Tibial nerve (tissue), 4 donors: Measurements from ENCODE around the gene TNKS1BP1. TPM values are rescaled to one million over a fixed set of nuclear protein-coding genes. Genes with fewer than 3 reads are reported as not detected.

ENCODE experiments used
- DNase-seq, 2 donors: peaks; one replicate each; pipeline ENCODE4 v3.0.0-alpha.2; 2019; ENCODE audit warnings: low spot score in 2 of 2
- H3K27ac ChIP-seq, 4 donors: fragments of 200-600 bp; sonication (generic) in 3 of 4; one replicate each; pipeline ENCODE4 v1.5.1; 2017 to 2019; ENCODE audit warnings: mild to moderate bottlenecking in 1 of 4
- H3K27me3 ChIP-seq, 2 donors: fragments of 200-600 bp; sonication (generic) in 1 of 2; one replicate each; pipeline versions ENCODE4 v1.5.1 to v1.6.0; 2017 to 2019
- H3K36me3 ChIP-seq, 3 donors: fragments of 200-600 bp; sonication (generic); one replicate each; pipeline ENCODE4 v1.5.1; 2018 to 2019
- H3K4me1 ChIP-seq, 4 donors: fragments of 200-600 bp; sonication (generic) in 3 of 4; one replicate each; pipeline ENCODE4 v1.5.1; 2017 to 2019
- H3K4me3 ChIP-seq, 4 donors: fragments of 200-600 bp; sonication (generic) in 3 of 4; one replicate each; pipeline ENCODE4 v1.5.1; 2017 to 2019; ENCODE audit warnings: mild to moderate bottlenecking in 1 of 4, moderate library complexity in 1 of 4
- H3K9me3 ChIP-seq, 4 donors: fragments of 200-600 bp; sonication (generic) in 3 of 4; one replicate each; pipeline ENCODE4 v1.5.1; 2017 to 2019
- EP300 ChIP-seq, 2 donors: sonication (generic); formaldehyde crosslinking; IDR thresholded peaks; one replicate each; pipeline ENCODE4 v1.6.1; 2017; ENCODE audit warnings: antibody characterized with exemption in 2 of 2, mild to moderate bottlenecking in 1 of 2
- POLR2A ChIP-seq, 2 donors: fragments of 450-650 bp; IDR thresholded peaks; one replicate each; pipeline ENCODE4 v1.6.1; 2017; ENCODE audit warnings: antibody characterized with exemption in 2 of 2, mild to moderate bottlenecking in 2 of 2, moderate library complexity in 2 of 2
- WGBS, 2 donors: methylation state at CpG; one replicate each; pipeline ENCODE4 v1.1.5; 2018; 5-methylcytosine and 5-hydroxymethylcytosine counted together
- total RNA-seq, 4 donors: library from RNA; depleted of rRNA; stranded (reverse); fragments of >200 nt; gene quantifications; one replicate each; pipeline ENCODE4 v1.1.0, GENCODE V29; 2016
- TF ChIP-seq, protein P1 (sequence below), 5 experiments: fragments of 200-600 bp in 3 of 5; fragments of 450-650 bp in 2 of 5; sonication (generic) in 3 of 5; IDR thresholded peaks; one replicate each; pipeline ENCODE4 v1.5.1; 2016 to 2019; ENCODE audit warnings: antibody characterized with exemption in 5 of 5, mild to moderate bottlenecking in 3 of 5, moderate library complexity in 2 of 5

TNKS1BP1 gene
- total RNA-seq, 4 donors from 2014 or later = 147 to 238 (median 204) TPM

DNA sequence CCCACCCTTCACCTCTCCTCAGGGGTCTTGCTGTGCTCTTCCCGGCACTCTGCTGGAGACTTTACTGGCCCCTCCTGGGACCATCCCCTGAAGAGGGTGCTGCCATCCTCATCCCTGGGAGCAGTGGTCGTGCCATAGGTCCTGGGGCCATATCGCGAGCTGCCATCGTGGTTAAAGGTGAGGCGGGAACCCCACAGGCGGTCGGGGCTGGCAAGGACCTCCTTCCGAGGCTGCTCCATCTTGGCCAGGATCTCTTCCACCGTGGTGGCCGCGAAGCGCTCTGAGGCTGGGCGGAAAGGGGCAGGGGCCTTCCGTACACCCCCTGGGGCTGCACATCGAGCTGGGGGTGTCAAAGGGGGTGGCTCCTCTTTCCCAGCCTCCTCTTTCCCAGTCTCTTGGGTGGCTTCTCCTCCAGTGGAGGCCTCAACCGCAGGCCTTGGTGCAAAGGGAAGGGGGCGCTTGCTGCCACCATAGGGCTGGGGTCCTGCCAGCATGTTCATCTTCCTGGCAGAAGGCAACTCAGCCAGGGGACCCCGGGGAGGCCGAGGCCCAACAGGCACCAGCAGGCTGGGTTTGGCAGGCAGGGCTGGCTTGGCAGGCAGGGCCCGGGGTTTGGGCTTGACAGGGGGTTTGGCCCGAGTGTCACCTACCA is 4.6 kb downstream of the TNKS1BP1 start:
- no peak for DNase-seq
- 73 to 83% methylated on average over 22 of the region's 22 CpGs for WGBS, 2 donors
- Histone ChIP-seq H3K36me3 (peaks cover 0 to 55% (median 0%) of the 10 kb centered on the region in 3 donors), H3K27ac (peak overlapping the region in 2 of 4 donors; percentile 96 to 98), H3K4me1 (peaks cover 0 to 86% (median 39%) of the 10 kb centered on the region in 4 donors), H3K9me3 (no peaks in the 10 kb centered on the region), H3K27me3 (no peaks in the 10 kb centered on the region), H3K4me3 (no peak overlapping the region)
- TF ChIP-seq EP300 (IDR thresholded peaks at IDR 0.05) (no peak), POLR2A (IDR thresholded peaks at IDR 0.05) (no peak)
- TF ChIP-seq, protein P1, sequence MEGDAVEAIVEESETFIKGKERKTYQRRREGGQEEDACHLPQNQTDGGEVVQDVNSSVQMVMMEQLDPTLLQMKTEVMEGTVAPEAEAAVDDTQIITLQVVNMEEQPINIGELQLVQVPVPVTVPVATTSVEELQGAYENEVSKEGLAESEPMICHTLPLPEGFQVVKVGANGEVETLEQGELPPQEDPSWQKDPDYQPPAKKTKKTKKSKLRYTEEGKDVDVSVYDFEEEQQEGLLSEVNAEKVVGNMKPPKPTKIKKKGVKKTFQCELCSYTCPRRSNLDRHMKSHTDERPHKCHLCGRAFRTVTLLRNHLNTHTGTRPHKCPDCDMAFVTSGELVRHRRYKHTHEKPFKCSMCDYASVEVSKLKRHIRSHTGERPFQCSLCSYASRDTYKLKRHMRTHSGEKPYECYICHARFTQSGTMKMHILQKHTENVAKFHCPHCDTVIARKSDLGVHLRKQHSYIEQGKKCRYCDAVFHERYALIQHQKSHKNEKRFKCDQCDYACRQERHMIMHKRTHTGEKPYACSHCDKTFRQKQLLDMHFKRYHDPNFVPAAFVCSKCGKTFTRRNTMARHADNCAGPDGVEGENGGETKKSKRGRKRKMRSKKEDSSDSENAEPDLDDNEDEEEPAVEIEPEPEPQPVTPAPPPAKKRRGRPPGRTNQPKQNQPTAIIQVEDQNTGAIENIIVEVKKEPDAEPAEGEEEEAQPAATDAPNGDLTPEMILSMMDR (IDR thresholded peaks at IDR 0.05) = no peak

DNA sequence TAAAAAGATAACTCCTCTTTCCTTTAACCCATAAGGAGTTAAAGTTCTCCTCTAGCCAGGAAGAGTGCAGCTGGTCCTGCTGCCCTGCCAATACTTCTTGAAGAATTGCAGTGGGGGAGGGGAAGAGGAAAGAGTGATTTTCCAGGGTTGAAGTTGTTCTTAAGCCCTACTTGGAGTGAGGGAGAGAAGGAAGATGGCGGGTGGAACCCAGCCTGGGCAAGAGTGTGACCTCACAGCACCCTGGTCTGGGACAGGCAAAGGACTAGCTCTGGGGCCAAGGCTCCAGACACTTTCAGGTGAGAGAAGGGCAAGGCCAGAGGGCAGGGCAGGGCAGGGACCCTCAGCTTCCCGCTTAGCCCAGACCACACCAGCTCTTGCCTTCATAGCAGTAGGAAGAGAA is 6.6 kb downstream of the TNKS1BP1 start:
- DNase-seq = no peak
- Histone ChIP-seq H3K36me3 (peaks cover 0 to 75% (median 0%) of the 10 kb centered on the region in 3 donors), H3K9me3 (no peaks in the 10 kb centered on the region), H3K27me3 (no peaks in the 10 kb centered on the region), H3K27ac (peak overlapping the region in 3 of 4 donors; percentile 17 to 53 (median 27)), H3K4me1 (peaks cover 0 to 98% (median 37%) of the 10 kb centered on the region in 4 donors), H3K4me3 (peak overlapping the region in 1 of 4 donors; percentile 2)
- 31 to 52% methylated on average over 2 of the region's 2 CpGs for WGBS, 2 donors
- TF ChIP-seq EP300 (IDR thresholded peaks at IDR 0.05) = no peak
- TF ChIP-seq POLR2A (IDR thresholded peaks at IDR 0.05) = no peak
- TF ChIP-seq, protein P1 (IDR thresholded peaks at IDR 0.05) = no peak

DNA sequence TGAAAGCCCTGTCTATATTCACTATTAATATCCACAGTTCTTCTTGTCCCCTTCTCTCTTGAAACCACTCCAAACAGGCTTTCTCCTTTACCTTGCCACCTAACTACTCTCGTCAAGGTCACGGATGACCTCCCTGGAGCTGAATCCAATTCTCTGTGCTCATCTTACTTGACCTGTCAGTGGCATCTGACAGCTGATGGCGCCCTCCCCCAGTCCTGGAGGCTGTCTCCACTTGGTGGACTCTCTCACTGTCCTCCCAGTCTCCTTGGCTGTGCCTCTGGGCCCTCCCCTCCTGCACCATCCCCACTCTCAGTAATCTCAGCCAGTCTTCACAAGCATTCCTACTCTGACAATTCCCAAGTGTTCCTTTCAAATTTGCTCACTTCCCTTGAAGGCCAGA is 8.7 kb downstream of the TNKS1BP1 start:
- WGBS, 2 donors = 56 to 59% methylated on average over 3 of the region's 3 CpGs
- TF ChIP-seq, protein P1 (IDR thresholded peaks at IDR 0.05) = no peak
- TF ChIP-seq POLR2A (IDR thresholded peaks at IDR 0.05) (no peak), EP300 (IDR thresholded peaks at IDR 0.05) (no peak)
- no peak for DNase-seq
- H3K27ac ChIP-seq = peak overlapping the region in 3 of 4 donors; percentile 1 to 62 (median 5)
- peaks cover 0 to 86% (median 0%) of the 10 kb centered on the region in 3 donors for H3K36me3 ChIP-seq
- no peaks in the 10 kb centered on the region for H3K9me3 ChIP-seq
- no peaks in the 10 kb centered on the region for H3K27me3 ChIP-seq
- H3K4me3 ChIP-seq = no peak overlapping the region
- H3K4me1 ChIP-seq = peaks cover 0 to 99% (median 42%) of the 10 kb centered on the region in 4 donors

DNA sequence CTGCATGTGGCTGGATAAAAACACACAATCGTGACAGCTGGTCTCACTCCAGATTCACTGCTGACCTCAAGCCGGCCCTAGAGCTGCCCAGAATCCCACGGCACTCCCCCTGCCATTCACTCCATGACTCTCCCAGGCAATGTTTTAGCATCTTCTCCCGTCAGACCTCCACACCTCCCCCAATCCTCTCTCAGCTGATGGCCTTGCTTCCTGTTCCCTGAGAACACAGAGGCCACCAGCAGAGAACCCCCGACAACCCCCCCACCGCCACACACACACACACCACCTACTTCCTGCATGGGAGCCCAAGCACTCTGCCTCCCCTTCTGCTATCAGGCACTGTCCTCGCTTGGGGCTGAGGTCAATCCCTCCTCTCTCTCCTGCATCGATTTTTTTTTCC is 9.3 kb downstream of the TNKS1BP1 start:
- Histone ChIP-seq H3K36me3 (peaks cover 0 to 86% (median 0%) of the 10 kb centered on the region in 3 donors), H3K4me1 (peaks cover 0 to 99% (median 46%) of the 10 kb centered on the region in 4 donors), H3K27me3 (no peaks in the 10 kb centered on the region), H3K4me3 (no peak overlapping the region), H3K27ac (peak overlapping the region in 2 of 4 donors; percentile 1 to 62), H3K9me3 (no peaks in the 10 kb centered on the region)
- TF ChIP-seq, protein P1 (IDR thresholded peaks at IDR 0.05) = no peak
- no peak for TF ChIP-seq EP300 (IDR thresholded peaks at IDR 0.05)
- no peak for TF ChIP-seq POLR2A (IDR thresholded peaks at IDR 0.05)
- DNase-seq = no peak
- 24 to 26% methylated on average over 8 of the region's 8 CpGs for WGBS, 2 donors

DNA sequence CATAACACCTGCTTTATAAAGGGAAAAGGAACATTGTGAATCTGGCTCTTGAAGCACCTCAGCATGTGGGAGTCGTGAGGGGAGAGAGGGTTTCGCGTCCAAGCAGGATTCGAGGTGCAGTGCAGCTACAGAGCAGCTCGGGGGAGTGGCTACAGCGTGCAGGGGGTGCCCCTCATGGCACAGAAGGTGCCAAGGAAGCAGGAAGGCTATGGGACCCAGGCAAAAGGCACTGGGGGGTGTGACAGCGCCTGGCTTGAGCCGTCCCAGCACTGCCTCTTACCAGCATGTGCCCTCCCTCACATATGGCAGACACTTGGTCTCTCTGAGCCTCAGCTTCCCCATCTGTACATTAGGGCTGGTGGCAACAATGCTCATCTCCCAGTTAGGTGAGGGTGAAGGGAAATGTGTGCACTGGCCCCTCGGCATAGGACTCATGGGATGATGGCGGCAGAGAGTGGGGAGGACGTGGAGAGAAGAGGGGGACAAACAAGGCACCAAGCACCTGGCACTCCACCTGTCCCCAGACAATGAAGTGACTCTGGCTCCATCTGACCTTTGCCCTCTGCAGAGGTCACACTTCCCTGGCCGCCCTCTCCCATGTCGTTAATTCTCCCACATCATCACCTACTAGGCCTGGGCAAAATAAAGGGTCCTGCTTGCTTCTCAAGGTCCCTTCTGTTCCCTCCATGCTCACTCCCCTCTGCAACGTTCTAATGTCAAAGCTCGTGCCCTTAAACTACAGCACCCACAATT is 10.4 kb downstream of the TNKS1BP1 start:
- peaks cover 0 to 86% (median 0%) of the 10 kb centered on the region in 3 donors for H3K36me3 ChIP-seq

More for the DNA sequence above, 10.4 kb downstream of the TNKS1BP1 start:
- no peak overlapping the region for H3K4me3 ChIP-seq
- H3K27ac ChIP-seq = no peak overlapping the region
- no peak for DNase-seq
- TF ChIP-seq, protein P1 (IDR thresholded peaks at IDR 0.05) = no peak
- TF ChIP-seq POLR2A (IDR thresholded peaks at IDR 0.05) (no peak), EP300 (IDR thresholded peaks at IDR 0.05) (no peak)
- WGBS, 2 donors = 78 to 82% methylated on average over 15 of the region's 15 CpGs
- H3K9me3 ChIP-seq = no peaks in the 10 kb centered on the region
- H3K4me1 ChIP-seq = peaks cover 0 to 99% (median 54%) of the 10 kb centered on the region in 4 donors
- H3K27me3 ChIP-seq = no peaks in the 10 kb centered on the region
